Measurements from ENCODE around the gene ABCB1.
A peak's percentile ranks its signal among the peaks of the same experiment; 100 is the strongest.
"Not testable (repeated sequence)": the region's sequence is repeated elsewhere in the genome, so short reads cannot be mapped to it uniquely, and the experiment has no call there.

Gene ABCB1

DNA sequence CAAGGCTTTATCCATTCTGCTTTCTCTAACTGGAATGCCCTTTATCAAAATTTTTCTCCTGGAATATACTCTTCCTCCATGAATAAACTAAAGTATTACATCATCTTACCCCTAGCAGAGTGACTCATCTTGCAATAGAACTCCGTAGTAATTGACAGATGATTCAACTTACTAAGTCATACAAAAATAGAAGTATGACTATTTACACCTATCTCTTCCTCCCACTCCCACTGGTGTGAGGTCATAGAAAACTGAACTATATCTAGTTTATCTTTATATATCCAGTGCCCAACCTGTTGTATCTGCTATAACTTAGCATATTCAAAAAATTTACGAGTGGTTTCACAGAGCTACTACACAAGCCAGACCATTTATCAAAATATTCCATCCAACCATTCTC, 26.1 kb downstream of the ABCB1 start:
- no peak for DNase-seq

DNA sequence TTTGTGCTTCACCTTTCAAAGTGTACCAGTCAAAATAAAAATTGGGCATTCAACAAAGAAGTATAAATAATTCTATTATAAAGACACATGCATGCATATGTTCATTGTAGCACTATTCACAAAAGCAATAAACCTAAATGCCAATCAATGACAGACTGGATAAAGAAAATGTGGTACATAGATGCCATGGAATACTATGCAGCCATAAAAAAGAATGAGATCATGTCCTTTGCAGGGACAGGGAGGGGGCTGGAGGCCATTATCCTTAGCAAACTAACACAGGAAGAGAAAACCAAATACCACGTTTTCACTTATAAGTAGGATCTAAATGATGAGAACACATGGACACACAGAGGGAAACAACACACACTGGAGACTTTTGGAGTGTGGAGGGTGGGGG, 28.2 kb downstream of the ABCB1 start:
- DNase-seq, result not testable (repeated sequence)

DNA sequence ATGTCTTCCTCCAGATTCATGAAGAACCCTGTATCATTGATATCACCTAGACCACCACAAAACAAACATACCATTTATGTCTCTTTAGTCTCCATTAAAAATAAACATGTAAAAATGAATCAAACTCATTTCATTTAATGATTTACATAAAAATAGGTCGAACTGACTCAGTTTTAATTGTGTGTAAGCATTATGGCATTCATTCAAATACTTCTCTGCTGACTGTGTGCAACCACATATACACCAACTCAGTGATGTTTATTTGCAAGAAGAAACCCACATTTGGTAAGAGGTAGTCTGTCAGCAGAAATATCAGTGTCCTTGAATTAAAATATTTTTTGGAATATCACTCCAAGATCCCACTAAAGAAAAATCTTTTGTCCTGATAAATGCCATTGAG, 30.5 kb downstream of the ABCB1 start:
- no peak for DNase-seq

DNA sequence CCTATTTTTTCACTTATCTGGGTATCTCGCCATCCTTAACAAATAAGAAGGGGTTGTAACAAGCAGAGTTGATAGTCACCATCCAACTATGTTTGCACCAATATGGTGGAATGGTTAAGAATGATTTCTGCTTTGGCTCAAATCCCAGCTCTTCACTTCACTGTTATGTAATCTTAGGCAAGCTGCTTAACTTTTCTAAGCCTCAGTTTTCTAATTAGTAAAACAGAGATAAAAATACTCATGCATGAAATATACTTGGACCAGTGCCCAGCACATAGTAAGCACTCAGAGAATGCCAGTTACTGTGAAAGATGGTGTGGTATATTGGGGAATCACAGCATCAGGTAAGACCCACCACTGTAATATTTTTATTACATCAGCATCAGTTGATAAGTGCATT, 33.6 kb downstream of the ABCB1 start:
- no peak for DNase-seq

DNA sequence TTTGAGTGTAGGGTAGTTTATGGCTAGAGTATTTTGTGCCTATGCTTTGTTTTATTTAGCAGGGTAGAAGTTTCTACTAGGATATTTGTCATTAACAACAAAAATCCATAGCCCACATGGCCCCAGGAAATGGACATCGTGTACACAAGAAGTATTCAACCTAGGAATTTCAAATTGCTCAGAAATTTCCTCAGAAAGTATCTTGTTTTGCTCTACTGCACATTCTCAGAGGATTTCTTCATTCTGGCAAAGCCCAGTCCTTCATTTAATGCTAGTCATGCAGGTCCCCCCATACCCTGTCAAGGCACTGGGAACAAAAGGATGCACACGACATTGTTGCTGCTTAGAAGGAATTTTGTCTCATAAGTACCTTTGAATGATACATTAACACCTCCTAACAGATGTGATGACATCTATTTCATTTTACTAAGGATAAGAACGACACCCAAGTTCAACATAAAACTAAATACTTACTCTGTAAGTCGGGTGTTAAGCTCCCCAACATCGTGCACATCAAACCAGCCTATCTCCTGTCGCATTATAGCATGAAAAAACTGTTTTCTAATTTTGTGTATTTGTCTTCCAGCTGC, 34.3 kb downstream of the ABCB1 start:
- DNase-seq, result no peak

DNA sequence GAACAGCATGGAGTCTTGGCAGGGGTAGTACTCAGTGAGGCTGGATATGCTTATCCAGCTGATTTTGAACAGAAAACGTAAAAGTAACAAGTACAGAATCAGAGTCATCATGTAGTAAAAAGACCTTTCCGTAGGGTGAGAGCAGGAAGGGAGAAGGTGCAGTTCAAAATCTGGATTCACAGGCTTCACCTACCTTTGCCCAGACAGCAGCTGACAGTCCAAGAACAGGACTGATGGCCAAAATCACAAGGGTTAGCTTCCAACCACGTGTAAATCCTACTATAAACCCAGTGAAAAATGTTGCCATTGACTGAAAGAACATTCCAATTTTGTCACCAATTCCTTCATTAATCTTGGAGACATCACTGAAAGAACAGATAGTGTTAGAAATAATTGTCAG, 34.8 kb downstream of the ABCB1 start:
- no peak for DNase-seq

DNA sequence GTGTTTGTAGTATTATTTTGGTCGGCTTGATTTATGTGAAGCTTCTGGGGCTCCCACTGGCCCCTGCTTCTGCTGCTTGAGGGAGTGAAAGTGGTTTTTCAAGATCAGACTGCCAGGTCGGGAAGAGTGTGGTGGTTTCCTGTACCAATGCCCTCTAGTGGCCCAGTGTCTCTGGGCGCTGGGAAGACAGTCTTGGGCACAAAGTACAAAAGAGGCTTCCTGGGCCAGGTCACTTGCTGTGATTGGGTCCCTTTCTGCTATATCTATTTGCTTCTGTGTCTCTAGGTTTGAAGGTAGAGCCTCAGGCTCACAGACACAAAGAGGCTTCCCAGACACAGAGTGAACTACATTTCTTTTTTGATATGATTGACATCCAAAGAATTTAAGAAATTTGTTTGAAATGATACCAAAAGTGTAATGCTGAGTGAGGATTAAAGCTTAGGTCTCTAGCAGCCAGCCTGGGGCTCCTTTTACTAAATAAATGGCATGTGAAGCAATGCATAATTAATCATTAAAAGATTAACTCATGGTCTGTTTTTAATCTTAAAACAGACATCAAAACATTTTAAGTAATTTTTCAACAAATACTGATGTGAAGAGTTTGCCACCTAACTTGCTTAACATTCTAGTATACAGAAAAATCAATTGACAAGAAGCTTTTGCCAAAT, 36.3 kb downstream of the ABCB1 start:
- DNase-seq, result peak; percentile 8 to 18

DNA sequence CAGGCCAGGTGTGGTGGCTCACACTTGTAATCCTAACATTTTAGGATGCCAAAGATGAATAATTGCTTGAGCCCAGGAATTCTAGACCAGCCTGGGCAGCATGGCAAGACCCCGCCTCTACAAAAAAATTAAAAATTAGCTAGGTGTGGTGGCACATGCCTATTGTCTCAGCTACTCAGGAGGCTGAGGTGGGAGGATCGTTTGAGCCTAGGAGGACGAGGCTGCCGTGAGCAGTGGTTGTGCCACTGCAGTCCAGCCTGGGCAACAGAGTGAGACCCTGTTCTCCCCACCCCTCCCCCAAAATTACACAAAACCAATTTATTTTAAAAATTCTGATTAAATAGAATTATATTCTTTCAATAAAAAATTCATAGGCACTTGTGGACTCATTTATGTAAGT, 39.0 kb downstream of the ABCB1 start:
- no peak for DNase-seq

DNA sequence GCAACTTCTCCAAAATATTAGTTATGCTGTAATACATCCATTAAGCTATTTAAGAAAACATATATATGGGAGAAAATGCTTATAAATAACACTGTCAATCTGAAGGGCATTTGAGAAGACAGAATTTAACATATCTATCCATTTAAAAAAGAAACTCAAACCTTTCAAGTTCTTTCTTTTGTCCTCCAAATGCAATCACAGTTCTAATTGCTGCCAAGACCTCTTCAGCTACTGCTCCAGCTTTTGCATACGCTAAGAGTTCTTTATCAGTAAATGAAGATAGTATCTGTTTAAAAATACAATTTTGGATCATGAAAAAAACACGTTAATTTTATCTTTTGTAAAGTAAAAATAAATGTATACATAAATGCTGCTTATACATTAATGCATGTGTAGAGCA, 39.6 kb downstream of the ABCB1 start:
- DNase-seq, result no peak

DNA sequence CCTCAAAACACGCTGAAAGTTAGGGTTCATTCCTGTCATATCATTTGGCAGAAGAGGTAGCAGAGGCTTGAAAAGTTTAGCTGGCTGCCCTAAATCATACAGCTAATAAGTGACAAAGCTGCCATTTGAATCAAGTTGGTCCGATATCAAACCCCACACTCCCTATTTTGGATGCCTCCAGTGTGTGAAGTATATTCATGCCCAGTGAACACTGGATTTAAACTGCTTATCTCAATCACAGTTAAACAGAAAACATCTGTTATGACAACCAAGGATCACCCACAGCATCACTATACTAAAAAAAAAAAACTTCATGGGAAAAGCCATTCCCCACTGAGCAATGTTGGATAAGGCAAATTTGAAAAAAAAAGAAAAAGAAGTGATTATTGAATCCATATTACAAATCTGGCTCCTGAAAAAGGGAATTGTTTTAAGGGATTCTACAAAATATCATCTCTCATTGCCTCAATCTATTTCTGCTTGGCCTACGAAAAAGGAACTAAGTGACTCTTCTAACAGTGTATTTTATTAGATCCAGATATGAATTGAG, 48.3 kb downstream of the ABCB1 start:
- no peak for DNase-seq

DNA sequence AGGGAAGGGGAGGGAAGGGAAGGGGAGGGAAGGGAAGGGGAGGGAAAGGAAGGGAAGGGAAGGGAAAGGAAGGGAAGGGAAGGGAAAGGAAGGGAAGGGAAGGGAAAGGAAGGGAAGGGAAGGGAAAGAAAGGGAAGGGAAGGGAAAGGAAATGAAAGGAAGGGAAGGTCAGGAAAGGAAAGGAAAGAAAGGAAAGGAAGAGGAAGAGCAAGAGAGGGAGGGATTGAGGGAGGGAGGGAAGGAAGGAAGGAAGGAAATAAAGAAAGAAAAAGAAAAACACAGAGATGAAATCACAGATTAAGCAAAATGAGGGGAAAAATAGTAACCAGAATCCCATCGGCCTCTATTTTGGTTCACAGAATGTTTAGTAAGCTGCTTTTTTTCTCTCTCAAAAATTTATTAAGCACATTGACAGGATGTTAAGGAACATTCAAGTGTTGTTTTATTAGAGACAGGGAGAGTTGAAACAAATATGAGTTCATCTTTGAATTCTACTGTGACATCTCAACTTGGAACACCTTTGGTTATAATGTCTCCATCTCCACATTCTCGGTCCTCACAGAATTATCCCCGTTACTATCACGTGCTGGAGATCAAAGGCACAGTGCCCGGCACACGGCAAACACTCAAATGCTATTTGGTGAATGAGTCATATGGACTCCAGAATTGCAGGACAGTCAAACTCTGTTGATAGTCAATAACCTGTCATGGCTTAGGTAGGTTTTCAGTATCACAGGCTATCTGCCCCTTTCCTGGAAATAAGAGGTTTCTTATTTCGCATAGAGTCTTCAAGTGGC, 52.4 kb downstream of the ABCB1 start:
- DNase-seq, result no peak

DNA sequence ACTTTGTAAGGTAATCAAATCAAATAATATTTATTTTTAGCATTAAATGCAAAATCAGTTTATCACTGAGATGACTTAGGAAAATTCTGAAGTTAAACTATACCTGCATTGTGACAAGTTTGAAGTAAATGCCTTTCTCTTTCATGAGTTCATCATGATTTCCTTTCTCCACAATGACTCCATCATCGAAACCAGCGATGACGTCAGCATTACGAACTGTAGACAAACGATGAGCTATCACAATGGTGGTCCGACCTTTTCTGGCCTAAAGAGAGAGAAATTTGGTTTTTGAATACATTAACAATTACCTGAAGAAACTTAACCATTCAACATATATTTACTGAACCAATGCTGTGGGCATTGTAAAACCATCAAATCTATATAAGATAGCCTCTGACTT, 54.9 kb downstream of the ABCB1 start:
- no peak for DNase-seq

DNA sequence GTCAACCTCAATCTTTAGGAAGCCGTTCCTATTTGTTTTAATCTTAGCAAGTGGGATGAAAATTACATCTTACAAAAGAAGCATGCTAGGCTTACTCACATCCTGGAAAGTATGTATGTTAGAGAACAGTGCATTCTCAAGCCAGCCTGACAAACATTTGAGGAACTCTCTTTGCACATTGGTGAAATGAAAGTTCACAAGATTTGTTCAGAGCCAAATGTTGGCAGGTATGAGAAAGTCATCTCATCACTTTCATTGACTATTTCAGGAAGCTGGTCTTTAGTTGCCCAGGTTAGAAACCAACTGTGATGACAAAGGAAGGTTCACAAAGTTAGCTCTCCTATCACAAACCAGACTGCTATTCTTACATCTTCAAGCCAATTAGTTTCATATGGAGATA, 57.1 kb downstream of the ABCB1 start:
- no peak for DNase-seq

DNA sequence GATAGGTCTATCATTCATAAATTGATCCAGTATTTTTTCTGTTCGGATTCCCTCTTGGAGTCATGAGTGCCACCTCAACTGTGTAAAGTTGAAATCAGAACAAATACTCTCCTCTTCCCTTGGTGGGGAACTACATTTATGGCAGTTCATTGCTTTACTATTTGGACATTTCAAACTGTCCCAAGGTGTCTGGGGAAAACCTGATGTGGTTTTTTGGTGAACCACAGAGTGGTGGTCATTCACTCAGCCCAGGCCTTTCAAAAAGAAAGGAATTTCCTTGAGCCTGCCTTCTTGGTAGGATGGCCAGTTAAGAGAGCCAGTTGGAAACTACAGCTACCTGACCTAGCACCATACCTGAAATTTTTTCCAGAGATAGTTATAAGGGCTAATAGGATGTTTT, 59.0 kb downstream of the ABCB1 start:
- DNase-seq, result no peak

DNA sequence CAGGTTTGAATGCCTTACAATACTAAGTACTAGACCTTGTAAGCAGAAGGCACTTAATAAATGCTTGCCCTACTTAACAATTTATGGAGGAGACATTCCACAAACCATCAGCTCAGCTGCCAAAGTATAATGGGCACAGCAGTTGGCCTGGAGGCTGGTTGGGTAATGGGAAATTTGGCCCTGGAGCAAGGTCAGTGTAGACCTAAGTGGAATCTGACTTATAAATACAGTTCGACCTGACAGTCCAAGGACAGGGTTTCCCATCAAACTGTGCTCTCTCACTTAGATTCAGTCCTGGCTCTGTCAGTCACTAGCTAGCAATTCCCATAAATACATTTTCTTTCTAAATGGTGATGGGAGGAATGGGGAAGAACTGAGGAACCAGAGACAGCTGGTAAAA, 62.6 kb downstream of the ABCB1 start:
- DNase-seq, result no peak

DNA sequence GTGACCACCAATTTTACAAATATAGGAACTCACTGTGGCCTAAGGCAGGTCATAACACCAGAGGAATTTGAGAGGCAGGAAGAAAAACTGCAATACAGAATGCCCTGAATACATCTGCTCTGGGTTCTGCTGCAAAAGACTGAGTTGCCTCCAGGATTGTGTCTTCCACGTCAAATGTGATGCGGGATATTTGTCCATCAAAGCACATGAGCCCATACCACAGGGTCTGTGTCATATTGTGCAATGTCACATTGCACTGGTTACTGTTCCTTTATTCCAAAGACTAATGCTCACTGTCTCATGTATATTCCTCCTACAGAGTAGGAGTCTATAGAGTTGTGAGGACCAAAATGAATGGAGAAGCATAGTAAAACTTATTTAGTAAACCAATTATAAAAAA, 66.6 kb downstream of the ABCB1 start:
- DNase-seq, result no peak

DNA sequence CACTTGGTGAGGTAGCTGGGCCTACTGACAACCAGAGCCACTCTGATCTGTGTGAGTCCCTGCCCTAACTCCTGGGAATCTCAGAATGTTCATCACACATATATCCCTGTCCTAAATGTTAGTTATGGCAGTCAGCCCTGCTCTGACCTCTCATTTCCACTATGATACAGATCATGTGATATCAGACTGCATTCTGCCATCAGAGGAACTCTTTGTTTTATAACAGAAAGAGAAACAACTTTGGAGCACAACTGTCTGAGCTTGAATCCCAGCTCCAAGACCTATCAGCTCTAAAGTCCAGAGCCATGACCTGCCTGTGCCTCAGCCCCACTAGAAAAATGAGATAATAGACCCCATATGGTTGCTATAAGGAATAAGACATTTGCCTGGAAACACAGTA, 70.6 kb downstream of the ABCB1 start:
- DNase-seq, result no peak

DNA sequence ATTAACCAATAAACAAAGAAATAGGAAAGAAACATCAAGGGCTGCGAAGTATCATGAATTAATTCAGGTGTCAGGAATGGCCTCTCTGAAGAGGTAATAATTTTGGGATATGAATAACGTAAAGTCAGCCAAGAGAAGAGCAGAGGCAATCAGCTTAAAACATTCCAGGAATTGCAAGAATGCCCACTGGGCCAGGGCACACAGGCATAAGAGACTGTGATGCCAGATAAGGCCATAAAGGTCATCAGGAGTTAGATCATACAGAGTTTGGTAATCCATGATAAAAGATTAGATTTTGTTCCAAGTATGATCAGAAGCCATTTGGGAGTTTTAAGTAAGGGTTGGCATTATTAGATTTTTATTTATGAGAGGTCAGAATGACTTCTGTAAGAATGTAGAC, 72.0 kb downstream of the ABCB1 start:
- no peak for DNase-seq

DNA sequence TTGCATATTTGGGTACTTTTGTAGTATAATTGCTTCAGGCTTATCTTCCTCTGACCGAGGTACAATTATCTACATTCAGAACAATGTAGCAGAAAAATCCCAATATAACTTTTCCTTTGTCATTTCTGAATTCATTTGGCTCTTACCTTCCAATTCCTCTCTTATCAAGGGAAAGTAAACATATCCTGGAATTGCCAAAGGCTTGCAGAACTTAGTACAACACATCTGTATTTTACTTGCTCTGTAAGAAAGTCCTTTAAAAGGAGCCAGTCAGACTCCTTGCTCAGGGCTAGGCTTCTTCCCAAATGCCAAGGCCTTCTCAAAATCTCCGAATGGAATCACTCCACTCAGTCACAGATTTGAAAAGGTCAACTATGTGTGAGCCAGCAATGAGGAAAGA, 81.9 kb downstream of the ABCB1 start:
- no peak for DNase-seq

DNA sequence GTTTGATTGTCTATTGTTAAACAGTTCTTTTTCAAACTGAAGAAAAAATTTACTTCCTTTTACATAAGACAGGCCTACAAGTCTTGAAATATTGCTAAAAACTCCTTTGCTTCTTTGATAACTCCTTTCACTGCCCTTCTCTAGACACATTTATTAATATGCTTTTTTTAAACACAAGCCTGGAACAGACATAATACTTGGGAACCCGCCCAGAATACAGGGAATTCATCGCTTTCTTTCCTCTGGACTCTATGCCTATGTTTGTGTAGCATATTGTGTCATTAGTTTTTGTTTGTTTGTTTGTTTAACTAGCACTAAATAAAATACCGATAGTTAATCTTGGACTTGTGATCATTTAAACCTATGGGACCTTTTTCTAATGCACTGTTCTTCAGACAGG, 82.8 kb downstream of the ABCB1 start:
- DNase-seq, result no peak

DNA sequence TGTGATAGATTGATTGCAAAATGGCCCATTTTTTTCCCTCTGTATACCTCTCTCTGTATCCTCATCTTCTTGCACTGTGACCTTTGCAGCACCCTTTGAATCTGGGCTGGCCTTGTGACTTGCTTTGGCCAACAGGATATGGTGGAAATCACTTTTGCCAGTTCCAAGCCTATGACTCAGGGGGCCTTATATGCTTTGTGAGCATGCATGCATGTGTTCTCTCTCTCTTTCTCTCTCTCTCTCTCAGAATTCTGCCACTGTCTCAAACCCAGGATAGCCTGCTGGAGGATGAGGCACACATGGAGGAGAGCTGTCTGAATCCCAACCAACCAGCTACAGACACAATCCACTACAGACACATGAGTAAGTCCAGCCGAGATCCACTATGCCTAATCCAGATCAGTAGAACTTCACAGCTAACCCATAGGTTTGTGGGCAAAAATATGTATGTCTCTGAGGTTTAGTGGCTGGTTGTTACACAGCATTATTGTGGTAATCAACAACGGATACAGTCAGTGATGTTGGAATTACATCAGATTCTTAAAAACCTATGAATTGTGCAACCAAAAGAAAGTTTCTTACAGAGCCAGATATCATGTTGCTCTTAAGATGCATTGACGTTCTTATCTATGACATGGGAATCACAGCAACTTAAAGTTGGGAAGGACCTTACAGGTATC, 83.4 kb downstream of the ABCB1 start:
- no peak for DNase-seq

DNA sequence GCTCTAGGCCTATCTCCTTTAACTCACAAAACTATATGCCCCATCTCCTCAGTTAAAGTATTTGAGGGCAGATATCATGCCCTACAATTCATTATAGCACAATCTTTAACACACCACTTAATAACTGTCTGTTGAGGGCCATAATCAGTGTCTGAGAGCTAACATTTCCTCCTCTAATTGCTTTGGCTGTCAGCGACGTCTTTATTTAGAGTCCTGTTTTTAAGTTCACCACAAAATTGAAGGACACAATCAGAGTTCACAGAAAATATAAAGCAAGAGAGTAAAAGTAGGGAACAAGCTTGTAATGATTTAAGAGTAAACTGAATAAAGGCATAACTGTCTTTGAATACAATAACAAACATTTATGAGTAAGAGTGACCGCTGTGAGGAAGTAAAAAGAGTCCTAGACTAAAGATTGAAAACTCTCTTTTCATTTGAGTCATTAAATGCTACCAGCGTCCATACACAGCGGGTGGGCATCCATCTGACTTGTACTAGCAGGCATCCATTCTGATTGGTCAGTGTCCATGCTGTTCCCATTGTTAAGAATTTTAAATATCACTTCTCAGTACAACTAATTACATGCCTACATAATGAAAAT, 86.8 kb downstream of the ABCB1 start:
- DNase-seq, result no peak

DNA sequence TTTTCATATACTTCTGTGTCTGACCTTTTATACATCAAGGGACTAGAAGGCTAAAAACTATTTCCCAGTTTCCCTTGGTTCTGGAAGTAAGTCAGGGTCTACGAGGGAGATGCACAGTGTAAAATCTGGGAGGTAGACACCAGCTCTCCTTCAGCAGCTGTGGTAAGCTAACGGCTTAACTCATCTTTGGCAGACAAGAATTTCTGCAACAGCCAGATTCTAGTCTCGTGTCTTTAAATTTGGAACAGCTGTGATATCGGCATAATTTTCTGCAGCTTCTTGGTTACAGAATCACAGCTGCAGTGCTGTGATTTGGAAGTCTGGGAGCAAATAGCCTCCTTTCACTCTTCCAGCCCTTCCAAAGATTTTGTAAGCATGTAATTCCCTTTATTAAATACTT, 87.8 kb downstream of the ABCB1 start:
- no peak for DNase-seq
